SH-SY5Y (cell line): Measurements from ENCODE around the gene OTOG.

ENCODE experiments used
- GATA2 ChIP-seq: IDR thresholded peaks from 2 replicates; pipeline ENCODE4 v1.6.1; 2011; ENCODE audit warnings: mild to moderate bottlenecking, low read depth, low read length
- GATA3 ChIP-seq: IDR thresholded peaks from 2 replicates; pipeline ENCODE4 v1.6.1; 2011; ENCODE audit warnings: low read depth, mild to moderate bottlenecking, low read length, moderate library complexity

DNA sequence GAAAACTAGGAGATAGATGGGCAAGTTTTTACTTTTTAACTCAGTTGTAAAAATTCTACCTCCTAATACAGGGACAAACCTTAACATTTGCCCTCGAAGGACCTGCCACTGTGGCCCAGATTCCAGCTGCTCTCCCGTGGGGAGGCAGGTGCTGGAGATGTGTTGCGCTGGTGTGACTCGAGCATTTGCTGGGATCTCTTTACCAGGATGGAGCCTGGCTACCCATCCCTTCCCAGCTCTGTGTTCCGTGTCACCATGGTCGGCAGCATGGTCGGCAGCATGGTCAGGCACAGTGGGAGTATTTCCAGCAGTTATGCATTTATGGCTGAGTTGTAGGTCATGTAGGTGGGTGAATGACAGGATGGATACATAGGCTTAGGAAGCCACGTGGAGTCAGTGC, 41.1 kb downstream of the OTOG start:
- TF ChIP-seq GATA2: no peak
- TF ChIP-seq GATA3: no peak
